Measurements from ENCODE around the gene KLHDC8A.

KLHDC8A gene

GRCh38 chr1:205374210-205375078 is 17.7 kb upstream of the KLHDC8A start:
- peak overlapping the region; percentile 42 for H3K27ac ChIP-seq
- peak overlapping the region; percentile 27 for H3K4me3 ChIP-seq (ENCODE audit: low read depth, low read length)
- H3K27me3 ChIP-seq (replicated peaks), result no peaks in the 10 kb centered on the region
- TF ChIP-seq CTCF (IDR thresholded peaks at IDR 0.05; ENCODE audit: low read depth, low read length, missing control alignments), result no peak
- H3K36me3 ChIP-seq (replicated peaks), result no peaks in the 10 kb centered on the region
- DNase-seq, result peak; percentile 76
- in situ Hi-C loops (cut with HindIII; ENCODE audit: low pct_ligation_motif_present, low sequenced_read_pairs), result no loop called here

- in situ Hi-C loops (cut with HindIII; ENCODE audit: low pct_ligation_motif_present, low sequenced_read_pairs), result no loop called here
- Histone ChIP-seq H3K36me3 (replicated peaks) (no peaks in the 10 kb centered on the region), H3K27me3 (replicated peaks) (no peaks in the 10 kb centered on the region), H3K27ac (no peak overlapping the region), H3K4me3 (ENCODE audit: low read depth, low read length) (no peak overlapping the region)
- TF ChIP-seq CTCF (IDR thresholded peaks at IDR 0.05; ENCODE audit: low read depth, low read length, missing control alignments), result no peak
- DNase-seq, result no peak
These were observed 17.1 kb upstream of the KLHDC8A start for GRCh38 chr1:205373798-205374175.

- no peaks in the 10 kb centered on the region for H3K36me3 ChIP-seq (replicated peaks)
- peak overlapping the region; percentile 10 for H3K4me3 ChIP-seq (ENCODE audit: low read depth, low read length)
- in situ Hi-C loops (cut with HindIII; ENCODE audit: low pct_ligation_motif_present, low sequenced_read_pairs), result no loop called here
- DNase-seq, result no peak
- H3K27me3 ChIP-seq (replicated peaks), result no peaks in the 10 kb centered on the region
- no peak overlapping the region for H3K27ac ChIP-seq
- no peak for TF ChIP-seq CTCF (IDR thresholded peaks at IDR 0.05; ENCODE audit: low read depth, low read length, missing control alignments)
These were observed 16.5 kb upstream of the KLHDC8A start for GRCh38 chr1:205373022-205373797.

GRCh38 chr1:205371871-205372660 is 15.3 kb upstream of the KLHDC8A start:
- TF ChIP-seq CTCF (IDR thresholded peaks at IDR 0.05; ENCODE audit: low read depth, low read length, missing control alignments), result no peak
- Histone ChIP-seq H3K27me3 (replicated peaks) (no peaks in the 10 kb centered on the region), H3K36me3 (replicated peaks) (no peaks in the 10 kb centered on the region), H3K4me3 (ENCODE audit: low read depth, low read length) (no peak overlapping the region), H3K27ac (peak overlapping the region; percentile 74)
- DNase-seq, result peak; percentile 88
- in situ Hi-C loops (cut with HindIII; ENCODE audit: low pct_ligation_motif_present, low sequenced_read_pairs), result no loop called here

GRCh38 chr1:205370780-205371179 is 14.1 kb upstream of the KLHDC8A start:
- Histone ChIP-seq H3K27ac (no peak overlapping the region), H3K4me3 (ENCODE audit: low read depth, low read length) (no peak overlapping the region), H3K36me3 (replicated peaks) (no peaks in the 10 kb centered on the region), H3K27me3 (replicated peaks) (no peaks in the 10 kb centered on the region)
- DNase-seq, result no peak
- in situ Hi-C loops (cut with HindIII; ENCODE audit: low pct_ligation_motif_present, low sequenced_read_pairs), result no loop called here
- TF ChIP-seq CTCF (IDR thresholded peaks at IDR 0.05; ENCODE audit: low read depth, low read length, missing control alignments), result no peak
